Upper lobe of left lung (tissue), 6 donors: ENCODE results near the gene OLFM1. TPM values are rescaled to one million over a fixed set of nuclear protein-coding genes. Genes with fewer than 3 reads are reported as not detected.
A peak's percentile ranks its signal among the peaks of the same experiment; 100 is the strongest.

ENCODE experiments used
- ATAC-seq, 2 donors: fragments of 200-7000 bp; cut with Tn5 transposase; one replicate each; pipeline ENCODE4 v1.9.1; 2022; ENCODE audit warnings: mild to moderate bottlenecking in 2 of 2, moderate library complexity in 2 of 2; ENCODE audit not compliant: low FRiP score in 2 of 2
- DNase-seq, 2 donors: peaks; one replicate each; pipeline ENCODE4 v3.0.0-alpha.2; 2019 to 2020
- H3K27ac ChIP-seq, 4 donors: fragments of 200-600 bp; sonication (generic); one replicate each; pipeline ENCODE4 v1.5.1; 2016 to 2019
- H3K27me3 ChIP-seq, 4 donors: fragments of 200-600 bp; sonication (generic); one replicate each; pipeline ENCODE4 v1.5.1; 2017 to 2019
- H3K36me3 ChIP-seq, 4 donors: fragments of 200-600 bp; sonication (generic); one replicate each; pipeline ENCODE4 v1.5.1; 2016 to 2019
- H3K4me1 ChIP-seq, 4 donors: fragments of 200-600 bp; sonication (generic); one replicate each; pipeline ENCODE4 v1.5.1; 2018 to 2019
- H3K4me3 ChIP-seq, 4 donors: fragments of 200-600 bp; sonication (generic); one replicate each; pipeline ENCODE4 v1.5.1; 2017 to 2019; ENCODE audit warnings: mild to moderate bottlenecking in 2 of 4, moderate library complexity in 1 of 4
- H3K9me3 ChIP-seq, 4 donors: fragments of 200-600 bp; sonication (generic); one replicate each; pipeline ENCODE4 v1.5.1; 2018 to 2019
- EP300 ChIP-seq, 4 donors: sonication (generic); formaldehyde crosslinking; IDR thresholded peaks; one replicate each; pipeline ENCODE4 v1.5.1; 2017; ENCODE audit warnings: antibody characterized with exemption in 4 of 4, control low read depth in 2 of 4
- POLR2A ChIP-seq, 4 donors: fragments of 450-650 bp; IDR thresholded peaks; one replicate each; pipeline ENCODE4 v1.5.1; 2016 to 2017; ENCODE audit warnings: antibody characterized with exemption in 4 of 4, mild to moderate bottlenecking in 2 of 4
- POLR2AphosphoS5 ChIP-seq, 2 donors: sonication (generic); formaldehyde crosslinking; IDR thresholded peaks; one replicate each; pipeline ENCODE4 v1.5.1; 2017; ENCODE audit warnings: antibody characterized with exemption in 2 of 2
- WGBS, 2 donors: methylation state at CpG; one replicate each; pipeline ENCODE4 v1.1.5; 2017 to 2018; 5-methylcytosine and 5-hydroxymethylcytosine counted together
- total RNA-seq, 6 donors: library from RNA; depleted of rRNA in 4 of 6; stranded (reverse); fragments of >200 nt in 4 of 6; gene quantifications; one replicate each; pipeline versions ENCODE4 v1.1.0 to v1.2.1, GENCODE V29; 2016 to 2021
- TF ChIP-seq, protein P1 (sequence below), 6 experiments: fragments of 450-650 bp in 4 of 6; fragments of 200-600 bp in 2 of 6; sonication (generic) in 2 of 6; IDR thresholded peaks; one replicate each; pipeline ENCODE4 v1.5.1; 2016 to 2019; ENCODE audit warnings: antibody characterized with exemption in 6 of 6
- donor health status: DM: no; HTN: no; CAD: no; lungs with moderate emphysema.
- donor health status: DM: no; HTN: yes; CAD: no; lungs with severe emphysema.

The OLFM1 gene
- total RNA-seq, 6 donors from 2014 or later, result 3.1 to 47.9 (median 18.5) TPM

- Histone ChIP-seq H3K4me3 (no peak overlapping the region), H3K27me3 (no peaks in the 10 kb centered on the region), H3K4me1 (no peaks in the 10 kb centered on the region), H3K9me3 (no peaks in the 10 kb centered on the region), H3K27ac (no peak overlapping the region), H3K36me3 (no peaks in the 10 kb centered on the region)
- ATAC-seq (no peak), DNase-seq (peak in 1 of 2 donors; percentile 5)
- 69 to 77% methylated on average over 10 to 18 of the region's 18 CpGs for whole genome bisulfite sequencing, 2 donors
- TF ChIP-seq, protein P1, sequence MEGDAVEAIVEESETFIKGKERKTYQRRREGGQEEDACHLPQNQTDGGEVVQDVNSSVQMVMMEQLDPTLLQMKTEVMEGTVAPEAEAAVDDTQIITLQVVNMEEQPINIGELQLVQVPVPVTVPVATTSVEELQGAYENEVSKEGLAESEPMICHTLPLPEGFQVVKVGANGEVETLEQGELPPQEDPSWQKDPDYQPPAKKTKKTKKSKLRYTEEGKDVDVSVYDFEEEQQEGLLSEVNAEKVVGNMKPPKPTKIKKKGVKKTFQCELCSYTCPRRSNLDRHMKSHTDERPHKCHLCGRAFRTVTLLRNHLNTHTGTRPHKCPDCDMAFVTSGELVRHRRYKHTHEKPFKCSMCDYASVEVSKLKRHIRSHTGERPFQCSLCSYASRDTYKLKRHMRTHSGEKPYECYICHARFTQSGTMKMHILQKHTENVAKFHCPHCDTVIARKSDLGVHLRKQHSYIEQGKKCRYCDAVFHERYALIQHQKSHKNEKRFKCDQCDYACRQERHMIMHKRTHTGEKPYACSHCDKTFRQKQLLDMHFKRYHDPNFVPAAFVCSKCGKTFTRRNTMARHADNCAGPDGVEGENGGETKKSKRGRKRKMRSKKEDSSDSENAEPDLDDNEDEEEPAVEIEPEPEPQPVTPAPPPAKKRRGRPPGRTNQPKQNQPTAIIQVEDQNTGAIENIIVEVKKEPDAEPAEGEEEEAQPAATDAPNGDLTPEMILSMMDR (IDR thresholded peaks at IDR 0.05), result no peak
- TF ChIP-seq POLR2AphosphoS5 (IDR thresholded peaks at IDR 0.05), result no peak
- TF ChIP-seq POLR2A (IDR thresholded peaks at IDR 0.05), result no peak
- no peak for TF ChIP-seq EP300 (IDR thresholded peaks at IDR 0.05)
These were observed 41.3 kb upstream of the OLFM1 start for GRCh38 chr9:135045928-135046738.

- no peaks in the 10 kb centered on the region for H3K4me1 ChIP-seq
- DNase-seq, result peak in 1 of 2 donors; percentile 15
These were observed 40.6 kb upstream of the OLFM1 start for GRCh38 chr9:135046739-135047350.

GRCh38 chr9:135047521-135047920 is 39.9 kb upstream of the OLFM1 start:
- TF ChIP-seq, protein P1 (IDR thresholded peaks at IDR 0.05), result no peak
- TF ChIP-seq POLR2A (IDR thresholded peaks at IDR 0.05) (no peak), EP300 (IDR thresholded peaks at IDR 0.05) (no peak), POLR2AphosphoS5 (IDR thresholded peaks at IDR 0.05) (no peak)
- 89 to 92% methylated on average over 5 of the region's 5 CpGs for WGBS, 2 donors
- DNase-seq (no peak), ATAC-seq (no peak)
- Histone ChIP-seq H3K4me3 (no peak overlapping the region), H3K36me3 (no peaks in the 10 kb centered on the region), H3K4me1 (no peaks in the 10 kb centered on the region), H3K27me3 (no peaks in the 10 kb centered on the region), H3K9me3 (no peaks in the 10 kb centered on the region), H3K27ac (no peak overlapping the region)

More at GRCh38 chr9:135046739-135047350, 40.6 kb upstream of the OLFM1 start:
- no peaks in the 10 kb centered on the region for H3K36me3 ChIP-seq
- H3K27ac ChIP-seq, result no peak overlapping the region
- peak in 1 of 2 donors; percentile 7 for ATAC-seq
- TF ChIP-seq POLR2A (IDR thresholded peaks at IDR 0.05) (no peak), POLR2AphosphoS5 (IDR thresholded peaks at IDR 0.05) (no peak)
- H3K9me3 ChIP-seq, result no peaks in the 10 kb centered on the region
- 87 to 89% methylated on average over 10 to 12 of the region's 12 CpGs for WGBS, 2 donors
- no peak overlapping the region for H3K4me3 ChIP-seq
- no peaks in the 10 kb centered on the region for H3K27me3 ChIP-seq

DNA sequence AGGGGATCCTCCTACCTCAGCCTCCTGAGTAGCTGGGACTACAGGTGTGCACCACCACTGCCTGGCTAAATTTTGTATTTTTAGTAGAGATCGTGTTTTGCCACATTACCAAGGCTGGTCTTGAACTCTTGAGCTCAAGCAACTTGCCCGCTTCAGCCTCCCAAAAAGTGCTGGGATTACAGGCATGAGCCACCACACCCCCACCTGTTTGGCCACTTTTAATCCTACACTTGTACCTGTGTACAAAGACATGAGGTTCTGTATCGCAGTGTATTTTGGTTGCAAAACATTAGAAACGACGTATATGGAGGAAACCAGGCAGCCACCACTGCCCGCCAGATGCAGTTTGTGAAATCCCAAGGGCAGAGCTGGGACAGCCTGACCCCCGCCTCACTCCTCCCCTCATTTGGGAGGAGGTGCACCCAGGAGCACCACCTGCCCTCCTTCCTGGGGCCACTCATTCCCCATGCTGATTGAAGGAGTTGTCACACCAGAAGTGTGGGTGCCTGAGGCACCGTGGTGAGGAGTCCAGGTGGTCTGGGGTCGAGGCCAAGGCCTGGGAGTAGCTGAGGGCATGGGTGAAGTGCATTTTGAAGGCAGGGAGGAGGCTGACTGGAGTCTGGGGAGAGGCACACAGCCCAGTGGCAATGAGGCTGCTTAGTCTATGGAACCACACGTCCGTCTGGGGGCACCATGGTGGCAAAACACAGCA is 39.3 kb upstream of the OLFM1 start:
- Histone ChIP-seq H3K9me3 (no peaks in the 10 kb centered on the region), H3K4me1 (no peaks in the 10 kb centered on the region), H3K27me3 (no peaks in the 10 kb centered on the region), H3K27ac (no peak overlapping the region), H3K36me3 (no peaks in the 10 kb centered on the region), H3K4me3 (no peak overlapping the region)
- TF ChIP-seq, protein P1 (IDR thresholded peaks at IDR 0.05), result no peak
- TF ChIP-seq EP300 (IDR thresholded peaks at IDR 0.05), result no peak
- TF ChIP-seq POLR2AphosphoS5 (IDR thresholded peaks at IDR 0.05), result no peak
- TF ChIP-seq POLR2A (IDR thresholded peaks at IDR 0.05), result no peak
- DNase-seq (peak in 1 of 2 donors; percentile 1), ATAC-seq (no peak)
- WGBS, 2 donors, result 66 to 91% methylated on average over 5 to 11 of the region's 11 CpGs
